ENCODE data around the gene TFPI2. TPM values are rescaled to one million over a fixed set of nuclear protein-coding genes. Genes with fewer than 3 reads are reported as not detected.
A peak's percentile ranks its signal among the peaks of the same experiment; 100 is the strongest.

Gene TFPI2
- total RNA-seq, 8 experiments from 2014 or later, result 0.23 to 4,336 (median 16.4) TPM

- no peak overlapping the region for H3K27ac ChIP-seq
- no peaks in the 10 kb centered on the region for H3K4me1 ChIP-seq (replicated peaks in 1 of 2)
- H3K4me3 ChIP-seq, result no peak overlapping the region
- in situ Hi-C loops (cut with MboI; ENCODE audit: low pct_unique_long_range_greater_than_20kb in 2 of 9, low sequenced_read_pairs in 9 of 9, unreplicated experiment in 9 of 9), result no loop called here
- 55 to 90% (median 83%) methylated on average over 3 to 4 of the region's 4 CpGs; no CpG with 5 or more reads in 1 of the 10 experiments for WGBS, 10 experiments
- ATAC-seq (replicated peaks in 6 of 8), result no peak
Measured at GRCh38 chr7:93895859-93896600, 5.5 kb upstream of the TFPI2 start.

DNA sequence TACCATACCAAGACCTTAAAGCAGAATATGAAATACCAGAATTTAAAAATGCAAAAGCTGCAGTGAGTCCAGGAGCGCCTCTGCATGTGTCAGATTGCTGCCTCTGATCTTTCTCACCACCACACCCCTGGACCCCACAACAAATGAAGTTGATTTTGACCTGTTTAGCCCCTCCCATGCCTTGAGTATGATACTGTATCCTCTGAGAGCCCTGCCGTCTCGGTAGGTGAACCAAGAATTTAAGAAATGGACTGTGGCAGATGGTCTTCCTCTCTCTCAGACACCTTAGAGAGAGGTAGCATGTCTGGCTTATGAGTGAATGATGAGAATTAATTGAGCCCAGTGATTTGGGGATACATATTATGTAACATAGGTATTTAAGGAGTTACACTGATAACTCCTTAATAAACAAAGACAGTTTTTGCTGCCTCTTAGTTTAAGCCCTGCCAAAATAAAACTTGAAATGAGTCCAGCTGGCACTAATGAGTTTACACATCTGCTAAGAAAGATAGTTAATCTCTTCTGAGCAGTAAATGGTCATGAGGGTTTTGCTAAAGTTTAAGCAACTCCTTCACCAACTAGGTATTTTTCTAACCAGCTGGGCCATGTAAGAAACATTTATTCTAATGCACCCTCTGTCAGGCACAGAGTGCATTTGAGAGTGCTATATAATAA is 4.5 kb upstream of the TFPI2 start:
- H3K4me3 ChIP-seq, result no peak overlapping the region
- no peaks in the 10 kb centered on the region for H3K4me1 ChIP-seq (replicated peaks in 1 of 2)
- in situ Hi-C loops (cut with MboI; ENCODE audit: low pct_unique_long_range_greater_than_20kb in 2 of 9, low sequenced_read_pairs in 9 of 9, unreplicated experiment in 9 of 9), result no loop called here
- WGBS, 10 experiments, result 64 to 100% (median 92%) methylated on average over 1 to 3 of the region's 3 CpGs; no CpG with 5 or more reads in 3 of the 10 experiments
- ATAC-seq (replicated peaks in 6 of 8), result no peak
- H3K27ac ChIP-seq, result no peak overlapping the region

- WGBS, 10 experiments, result 80 to 100% (median 93%) methylated on average over 1 of the region's 1 CpG; no CpG with 5 or more reads in 2 of the 10 experiments
- Histone ChIP-seq H3K4me1 (replicated peaks in 1 of 2) (no peaks in the 10 kb centered on the region), H3K4me3 (no peak overlapping the region), H3K27ac (no peak overlapping the region)
- in situ Hi-C loops (cut with MboI; ENCODE audit: low pct_unique_long_range_greater_than_20kb in 2 of 9, low sequenced_read_pairs in 9 of 9, unreplicated experiment in 9 of 9), result no loop called here
- ATAC-seq (replicated peaks in 6 of 8), result no peak
Measured at GRCh38 chr7:93894426-93894825, 3.9 kb upstream of the TFPI2 start.

- Histone ChIP-seq H3K27ac (no peak overlapping the region), H3K4me3 (peak overlapping the region; percentile 27 to 40 (median 34)), H3K4me1 (replicated peaks in 1 of 2) (no peaks in the 10 kb centered on the region)
- WGBS, 10 experiments, result 0% methylated on average over 3 to 19 of the region's 28 CpGs; no CpG with 5 or more reads in 5 of the 10 experiments
- peak; percentile 15 to 74 (median 50) for ATAC-seq (replicated peaks in 6 of 8)
- in situ Hi-C loops (cut with MboI; ENCODE audit: low pct_unique_long_range_greater_than_20kb in 2 of 9, low sequenced_read_pairs in 9 of 9, unreplicated experiment in 9 of 9), result no loop called here
Measured at GRCh38 chr7:93890041-93890463, 501 bp downstream of the TFPI2 start.

DNA sequence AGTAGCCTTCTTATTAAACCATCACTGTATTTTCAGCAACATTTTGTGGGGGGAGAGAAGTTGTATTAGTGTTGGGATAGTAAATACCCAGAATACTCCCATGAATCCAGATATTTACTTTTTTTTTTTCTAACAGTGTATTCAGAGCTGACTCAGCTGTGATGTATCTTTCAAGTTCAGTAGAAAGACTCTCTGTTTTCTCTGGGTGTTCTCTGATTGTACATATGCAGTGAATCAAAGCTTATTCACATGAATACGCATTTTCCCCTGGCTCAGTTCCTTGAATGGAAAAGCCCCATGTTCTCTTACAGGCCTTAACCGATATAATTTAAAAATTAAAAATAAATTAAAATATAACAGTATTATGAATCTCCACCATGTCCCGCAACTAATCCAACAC is 1.3 kb downstream of the TFPI2 start:
- no peaks in the 10 kb centered on the region for H3K4me1 ChIP-seq (replicated peaks in 1 of 2)
- no peak overlapping the region for H3K27ac ChIP-seq
- in situ Hi-C loops (cut with MboI; ENCODE audit: low pct_unique_long_range_greater_than_20kb in 2 of 9, low sequenced_read_pairs in 9 of 9, unreplicated experiment in 9 of 9), result no loop called here
- no peak overlapping the region for H3K4me3 ChIP-seq
- 0 to 100% (median 79%) methylated on average over 2 to 3 of the region's 3 CpGs; no CpG with 5 or more reads in 1 of the 10 experiments for WGBS, 10 experiments
- peak in 3 of 8 experiments; percentile 10 to 40 (median 21) for ATAC-seq (replicated peaks in 6 of 8)

DNA sequence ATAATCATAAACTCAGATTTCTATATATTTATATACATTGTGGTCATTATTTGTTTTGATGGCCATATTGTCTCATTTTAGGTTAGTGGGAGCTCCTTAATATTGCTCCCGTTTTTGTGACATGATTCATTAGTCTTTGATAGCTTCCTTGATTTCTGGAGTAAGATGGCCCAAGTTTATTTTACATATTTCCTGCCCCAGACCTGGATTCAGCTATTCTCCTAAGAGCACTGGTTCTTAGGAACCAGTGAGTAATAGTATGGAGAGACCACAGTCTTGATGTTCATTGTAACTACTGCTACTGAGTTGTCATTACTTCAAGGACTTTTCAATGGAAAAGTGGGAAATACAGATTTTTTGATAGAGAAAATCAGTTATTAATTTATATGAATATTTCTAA is 6.0 kb downstream of the TFPI2 start:
- WGBS, 10 experiments, result 20 to 100% (median 83%) methylated on average over 1 of the region's 1 CpG; no CpG with 5 or more reads in 3 of the 10 experiments
- in situ Hi-C loops (cut with MboI; ENCODE audit: low pct_unique_long_range_greater_than_20kb in 2 of 9, low sequenced_read_pairs in 9 of 9, unreplicated experiment in 9 of 9), result no loop called here
- Histone ChIP-seq H3K4me1 (replicated peaks in 1 of 2) (no peaks in the 10 kb centered on the region), H3K4me3 (no peak overlapping the region), H3K27ac (no peak overlapping the region)
- peak in 1 of 8 experiments; percentile 4 for ATAC-seq (replicated peaks in 6 of 8)

GRCh38 chr7:93883917-93884345 is 6.6 kb downstream of the TFPI2 start:
- peak in 3 of 8 experiments; percentile 5 to 37 (median 32) for ATAC-seq (replicated peaks in 6 of 8)
- in situ Hi-C loops (cut with MboI; ENCODE audit: low pct_unique_long_range_greater_than_20kb in 2 of 9, low sequenced_read_pairs in 9 of 9, unreplicated experiment in 9 of 9), result no loop called here
- H3K4me1 ChIP-seq (replicated peaks in 1 of 2), result no peaks in the 10 kb centered on the region

DNA sequence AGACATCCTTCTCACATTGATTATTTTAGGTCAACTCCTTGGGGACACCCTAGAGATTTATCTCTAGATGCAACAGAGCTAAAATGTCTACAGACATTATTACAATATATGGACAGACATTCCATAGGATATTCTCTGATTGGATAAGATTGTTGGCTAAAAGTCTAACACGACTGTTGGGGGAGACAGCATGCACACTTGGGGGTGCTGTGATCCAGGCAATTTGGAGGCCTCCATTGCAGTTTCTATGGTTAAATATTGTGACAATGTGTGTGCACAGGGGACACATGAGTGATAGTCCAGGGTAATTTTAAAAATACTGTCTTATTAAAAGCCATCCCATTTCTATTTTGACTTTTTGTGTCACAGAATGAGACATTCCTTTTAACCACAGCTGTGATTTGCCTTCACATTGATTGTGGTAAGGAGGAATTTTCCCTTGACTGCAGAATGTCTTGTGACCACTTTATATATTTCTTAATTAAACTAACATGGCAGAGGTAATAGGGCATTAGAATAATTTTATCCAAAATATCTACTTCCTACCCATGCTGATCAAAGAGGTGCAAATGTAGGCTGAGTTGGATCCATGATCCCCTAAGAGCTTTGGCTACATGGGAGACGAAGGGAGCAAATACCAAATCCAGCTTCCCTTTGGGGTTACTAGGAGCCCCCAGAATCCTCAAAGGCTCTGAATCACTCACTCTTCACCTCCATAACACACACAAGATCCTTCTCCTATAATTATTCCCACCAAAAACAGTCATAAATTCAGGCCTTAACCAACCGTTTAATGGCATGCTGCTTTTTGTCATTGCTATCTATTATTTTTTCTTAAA is 7.3 kb downstream of the TFPI2 start:
- H3K27ac ChIP-seq, result no peak overlapping the region
- 29 to 100% (median 80%) methylated on average over 1 to 3 of the region's 3 CpGs; no CpG with 5 or more reads in 1 of the 10 experiments for WGBS, 10 experiments
- no peak overlapping the region for H3K4me3 ChIP-seq
- in situ Hi-C loops (cut with MboI; ENCODE audit: low pct_unique_long_range_greater_than_20kb in 2 of 9, low sequenced_read_pairs in 9 of 9, unreplicated experiment in 9 of 9), result no loop called here
- no peaks in the 10 kb centered on the region for H3K4me1 ChIP-seq (replicated peaks in 1 of 2)
- peak in 3 of 8 experiments; percentile 21 to 24 (median 23) for ATAC-seq (replicated peaks in 6 of 8)

More at GRCh38 chr7:93883917-93884345, 6.6 kb downstream of the TFPI2 start:
- H3K27ac ChIP-seq, result no peak overlapping the region
- H3K4me3 ChIP-seq, result no peak overlapping the region

GRCh38 chr7:93882468-93882867 is 8.1 kb downstream of the TFPI2 start:
- H3K4me3 ChIP-seq, result no peak overlapping the region
- ATAC-seq (replicated peaks in 6 of 8), result peak in 1 of 8 experiments; percentile 4
- in situ Hi-C loops (cut with MboI; ENCODE audit: low pct_unique_long_range_greater_than_20kb in 2 of 9, low sequenced_read_pairs in 9 of 9, unreplicated experiment in 9 of 9), result no loop called here

GRCh38 chr7:93879356-93879755 is 11.2 kb downstream of the TFPI2 start:
- ATAC-seq (replicated peaks in 6 of 8), result no peak
- in situ Hi-C loops (cut with MboI; ENCODE audit: low pct_unique_long_range_greater_than_20kb in 2 of 9, low sequenced_read_pairs in 9 of 9, unreplicated experiment in 9 of 9), result no loop called here
- H3K27ac ChIP-seq, result no peak overlapping the region
- H3K4me1 ChIP-seq (replicated peaks in 1 of 2), result no peaks in the 10 kb centered on the region
- no peak overlapping the region for H3K4me3 ChIP-seq

More at GRCh38 chr7:93882468-93882867, 8.1 kb downstream of the TFPI2 start:
- no peak overlapping the region for H3K27ac ChIP-seq
- H3K4me1 ChIP-seq (replicated peaks in 1 of 2), result no peaks in the 10 kb centered on the region

- no peak for ATAC-seq (replicated peaks in 6 of 8)
- 58 to 96% (median 91%) methylated on average over 2 to 3 of the region's 3 CpGs; no CpG with 5 or more reads in 1 of the 10 experiments for WGBS, 10 experiments
- Histone ChIP-seq H3K4me1 (replicated peaks in 1 of 2) (no peaks in the 10 kb centered on the region), H3K4me3 (no peak overlapping the region), H3K27ac (no peak overlapping the region)
- in situ Hi-C loops (cut with MboI; ENCODE audit: low pct_unique_long_range_greater_than_20kb in 2 of 9, low sequenced_read_pairs in 9 of 9, unreplicated experiment in 9 of 9), result no loop called here
Measured at GRCh38 chr7:93877742-93878141, 12.8 kb downstream of the TFPI2 start.

- WGBS, 10 experiments, result 10 to 86% (median 60%) methylated on average over 1 of the region's 1 CpG; no CpG with 5 or more reads in 1 of the 10 experiments
- H3K27ac ChIP-seq, result no peak overlapping the region
- ATAC-seq (replicated peaks in 6 of 8), result peak in 3 of 8 experiments; percentile 49 to 97 (median 97)
- in situ Hi-C loops (cut with MboI; ENCODE audit: low pct_unique_long_range_greater_than_20kb in 2 of 9, low sequenced_read_pairs in 9 of 9, unreplicated experiment in 9 of 9), result no loop called here
- H3K4me1 ChIP-seq (replicated peaks in 1 of 2), result no peaks in the 10 kb centered on the region
- no peak overlapping the region for H3K4me3 ChIP-seq
Measured at GRCh38 chr7:93873998-93874574, 16.5 kb downstream of the TFPI2 start.

All from motor neuron (in vitro differentiated cells).